ENCODE data around the gene OR51B5. TPM values are rescaled to one million over a fixed set of nuclear protein-coding genes. Genes with fewer than 3 reads are reported as not detected.

The OR51B5 gene
- polyA plus RNA-seq, 1 donor from 2014 or later = not detected

GRCh38 chr11:5293028-5293427, 50.3 kb downstream of the OR51B5 start:
- Histone ChIP-seq H3K36me3 (ENCODE audit: insufficient read depth, low read length) (no peaks in the 10 kb centered on the region), H3K9me3 (ENCODE audit: low read length) (no peaks in the 10 kb centered on the region), H3K4me3 (ENCODE audit: low read length) (no peak overlapping the region), H3K79me2 (replicated peaks; ENCODE audit: insufficient read depth, low read length) (no peaks in the 10 kb centered on the region), H4K20me1 (ENCODE audit: insufficient read depth) (no peaks in the 10 kb centered on the region), H3K9me2 (ENCODE audit: insufficient read depth, low read length) (no peaks in the 10 kb centered on the region), H3F3A (ENCODE audit: insufficient read depth, low read length, poor library complexity, severe bottlenecking) (no peaks in the 10 kb centered on the region), H3K27ac (ENCODE audit: low read length) (no peak overlapping the region), H3K9ac (ENCODE audit: low read length) (no peak overlapping the region), H3K27me3 (ENCODE audit: insufficient read depth, low read depth, low read length) (no peaks in the 10 kb centered on the region), H3K4me2 (ENCODE audit: low read length) (no peak overlapping the region), H2AFZ (ENCODE audit: low read depth, low read length) (no peak overlapping the region)
- no peak for TF ChIP-seq POLR2AphosphoS5 (IDR thresholded peaks at IDR 0.05)
- no peak for TF ChIP-seq REST (IDR thresholded peaks at IDR 0.05; ENCODE audit: borderline replicate concordance)
- TF ChIP-seq EP300 (conservative IDR thresholded peaks at IDR 0.05; ENCODE audit: poor library complexity, severe bottlenecking) = no peak
- TF ChIP-seq SMC3 (conservative IDR thresholded peaks at IDR 0.05; ENCODE audit: poor library complexity) = no peak
- no peak for TF ChIP-seq RAD21 (conservative IDR thresholded peaks at IDR 0.05)
- no peak for TF ChIP-seq MXI1 (conservative IDR thresholded peaks at IDR 0.05; ENCODE audit: poor library complexity, severe bottlenecking)
- TF ChIP-seq, protein P1, sequence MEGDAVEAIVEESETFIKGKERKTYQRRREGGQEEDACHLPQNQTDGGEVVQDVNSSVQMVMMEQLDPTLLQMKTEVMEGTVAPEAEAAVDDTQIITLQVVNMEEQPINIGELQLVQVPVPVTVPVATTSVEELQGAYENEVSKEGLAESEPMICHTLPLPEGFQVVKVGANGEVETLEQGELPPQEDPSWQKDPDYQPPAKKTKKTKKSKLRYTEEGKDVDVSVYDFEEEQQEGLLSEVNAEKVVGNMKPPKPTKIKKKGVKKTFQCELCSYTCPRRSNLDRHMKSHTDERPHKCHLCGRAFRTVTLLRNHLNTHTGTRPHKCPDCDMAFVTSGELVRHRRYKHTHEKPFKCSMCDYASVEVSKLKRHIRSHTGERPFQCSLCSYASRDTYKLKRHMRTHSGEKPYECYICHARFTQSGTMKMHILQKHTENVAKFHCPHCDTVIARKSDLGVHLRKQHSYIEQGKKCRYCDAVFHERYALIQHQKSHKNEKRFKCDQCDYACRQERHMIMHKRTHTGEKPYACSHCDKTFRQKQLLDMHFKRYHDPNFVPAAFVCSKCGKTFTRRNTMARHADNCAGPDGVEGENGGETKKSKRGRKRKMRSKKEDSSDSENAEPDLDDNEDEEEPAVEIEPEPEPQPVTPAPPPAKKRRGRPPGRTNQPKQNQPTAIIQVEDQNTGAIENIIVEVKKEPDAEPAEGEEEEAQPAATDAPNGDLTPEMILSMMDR (IDR thresholded peaks at IDR 0.05; ENCODE audit: poor library complexity, severe bottlenecking) = no peak
- no peak for TF ChIP-seq TAF1 (IDR thresholded peaks at IDR 0.05; ENCODE audit: low read depth)
- no peak for TF ChIP-seq EZH2 (IDR thresholded peaks at IDR 0.05; ENCODE audit: borderline replicate concordance, insufficient read depth, low read length, poor library complexity, severe bottlenecking)

Small RNA genes lying within 50 kb of the gene (small RNA-seq; reads per million reads assigned to genes)
- 0 reads per million in 3 experiments for gene AC104389.3

Other genes with a start within 250 kb of the OR51B5 start
- gene OR52A5, start 205.2 kb downstream of the OR51B5 start, polyA plus RNA-seq = not detected in 2 replicates
- gene OR52A1, start 188.8 kb downstream of the OR51B5 start, polyA plus RNA-seq = not detected in 2 replicates
- gene OR51V1, start 142.8 kb downstream of the OR51B5 start, polyA plus RNA-seq = not detected in 2 replicates
- gene HBB, start 116.5 kb downstream of the OR51B5 start, polyA plus RNA-seq = not detected in 2 replicates
- not detected in 2 replicates for gene HBD, start 109.0 kb downstream of the OR51B5 start, polyA plus RNA-seq
- gene HBG1, start 93.7 kb downstream of the OR51B5 start, polyA plus RNA-seq = not detected in 2 replicates
- gene HBG2, start 88.7 kb downstream of the OR51B5 start, polyA plus RNA-seq = 1.2 TPM in 1 of 2 replicates, not detected in the other
- gene HBE1, start 73.6 kb downstream of the OR51B5 start, polyA plus RNA-seq = not detected in 2 replicates
- gene OR51B4, start 41.6 kb downstream of the OR51B5 start, polyA plus RNA-seq = not detected in 2 replicates
- gene OR51B2, start 19.2 kb downstream of the OR51B5 start, polyA plus RNA-seq = not detected in 2 replicates
- not detected in 2 replicates for gene OR51B6, start 8.0 kb upstream of the OR51B5 start, polyA plus RNA-seq
- not detected in 2 replicates for gene OR51M1, start 40.3 kb upstream of the OR51B5 start, polyA plus RNA-seq
- not detected in 2 replicates for gene OR51Q1, start 78.6 kb upstream of the OR51B5 start, polyA plus RNA-seq
- not detected in 2 replicates for gene OR51I1, start 98.0 kb upstream of the OR51B5 start, polyA plus RNA-seq
- not detected in 2 replicates for gene OR51I2, start 105.8 kb upstream of the OR51B5 start, polyA plus RNA-seq
- gene OR52D1, start 145.2 kb upstream of the OR51B5 start, polyA plus RNA-seq = not detected in 2 replicates
- not detected in 2 replicates for gene UBQLN3, start 166.4 kb upstream of the OR51B5 start, polyA plus RNA-seq
- gene UBQLNL, start 173.2 kb upstream of the OR51B5 start, polyA plus RNA-seq = not detected in 2 replicates
- gene OR52H1, start 205.0 kb upstream of the OR51B5 start, polyA plus RNA-seq = not detected in 2 replicates
- not detected in 2 replicates for gene OR52B6, start 237.4 kb upstream of the OR51B5 start, polyA plus RNA-seq

Measured in neural cell (in vitro differentiated cells).